ENCODE measurements around the gene DIPK2B. TPM values are rescaled to one million over a fixed set of nuclear protein-coding genes. Genes with fewer than 3 reads are reported as not detected.

DIPK2B gene
- total RNA-seq, 1 donor from 2014 or later, result 13.2 TPM

DNA sequence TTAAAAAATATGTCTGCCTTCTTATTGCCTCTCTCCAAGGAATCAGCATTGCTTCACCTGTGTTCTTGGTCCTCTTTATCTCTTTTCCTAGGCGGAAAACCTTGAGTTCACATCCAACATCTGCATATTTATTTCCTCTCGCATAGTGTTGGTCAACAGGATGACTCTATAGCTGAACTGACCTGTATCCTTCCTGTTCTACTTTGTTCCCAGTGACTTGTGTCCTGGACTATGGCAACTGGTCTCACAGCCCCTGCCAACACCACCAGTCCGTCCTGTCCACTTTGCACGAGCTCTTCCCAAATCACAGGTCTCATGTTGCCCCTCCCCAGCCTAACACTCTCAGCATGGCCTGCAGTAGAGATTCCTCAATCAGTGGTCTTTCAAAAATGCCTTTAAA lies 2.0 kb downstream of the DIPK2B start:
- no peaks in the 10 kb centered on the region for H3K27me3 ChIP-seq (ENCODE audit: low read depth)
- no peaks in the 10 kb centered on the region for H3K4me1 ChIP-seq
- H3K36me3 ChIP-seq, result no peaks in the 10 kb centered on the region
- peak overlapping the region; percentile 76 for H3K27ac ChIP-seq (replicated peaks)
- H3K9me3 ChIP-seq (replicated peaks), result no peaks in the 10 kb centered on the region
- TF ChIP-seq, protein P1, sequence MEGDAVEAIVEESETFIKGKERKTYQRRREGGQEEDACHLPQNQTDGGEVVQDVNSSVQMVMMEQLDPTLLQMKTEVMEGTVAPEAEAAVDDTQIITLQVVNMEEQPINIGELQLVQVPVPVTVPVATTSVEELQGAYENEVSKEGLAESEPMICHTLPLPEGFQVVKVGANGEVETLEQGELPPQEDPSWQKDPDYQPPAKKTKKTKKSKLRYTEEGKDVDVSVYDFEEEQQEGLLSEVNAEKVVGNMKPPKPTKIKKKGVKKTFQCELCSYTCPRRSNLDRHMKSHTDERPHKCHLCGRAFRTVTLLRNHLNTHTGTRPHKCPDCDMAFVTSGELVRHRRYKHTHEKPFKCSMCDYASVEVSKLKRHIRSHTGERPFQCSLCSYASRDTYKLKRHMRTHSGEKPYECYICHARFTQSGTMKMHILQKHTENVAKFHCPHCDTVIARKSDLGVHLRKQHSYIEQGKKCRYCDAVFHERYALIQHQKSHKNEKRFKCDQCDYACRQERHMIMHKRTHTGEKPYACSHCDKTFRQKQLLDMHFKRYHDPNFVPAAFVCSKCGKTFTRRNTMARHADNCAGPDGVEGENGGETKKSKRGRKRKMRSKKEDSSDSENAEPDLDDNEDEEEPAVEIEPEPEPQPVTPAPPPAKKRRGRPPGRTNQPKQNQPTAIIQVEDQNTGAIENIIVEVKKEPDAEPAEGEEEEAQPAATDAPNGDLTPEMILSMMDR (IDR thresholded peaks at IDR 0.05; ENCODE audit: borderline replicate concordance), result no peak
- intact Hi-C loops (cut with micrococcal nuclease), result no loop called here
- H3K4me3 ChIP-seq, result peak overlapping the region; percentile 60
- no peak for DNase-seq

DNA sequence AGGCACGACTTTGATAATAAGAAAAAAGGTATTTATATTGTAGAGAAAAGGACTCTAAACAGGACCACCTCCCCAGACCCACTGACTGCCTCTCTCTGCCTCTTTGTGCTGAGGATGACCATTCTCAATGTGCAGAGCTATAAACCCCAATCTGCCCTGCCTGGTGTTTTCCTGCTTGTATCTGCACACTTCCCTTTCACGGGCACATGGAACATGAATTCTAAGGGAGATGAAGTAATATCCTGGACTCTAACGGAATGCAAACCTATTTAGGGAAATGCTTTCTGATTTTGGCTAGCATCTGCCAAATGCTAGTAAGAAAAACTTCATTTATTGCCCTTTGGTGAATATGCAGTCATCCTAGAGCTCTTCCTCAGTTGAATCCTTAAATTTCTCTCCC lies 2.4 kb downstream of the DIPK2B start:
- TF ChIP-seq, protein P1 (IDR thresholded peaks at IDR 0.05; ENCODE audit: borderline replicate concordance), result no peak
- Histone ChIP-seq H3K36me3 (no peaks in the 10 kb centered on the region), H3K4me3 (peak overlapping the region; percentile 60), H3K4me1 (no peaks in the 10 kb centered on the region), H3K9me3 (replicated peaks) (no peaks in the 10 kb centered on the region), H3K27me3 (ENCODE audit: low read depth) (no peaks in the 10 kb centered on the region), H3K27ac (replicated peaks) (peak overlapping the region; percentile 76)
- no peak for DNase-seq
- intact Hi-C loops (cut with micrococcal nuclease), result no loop called here

DNA sequence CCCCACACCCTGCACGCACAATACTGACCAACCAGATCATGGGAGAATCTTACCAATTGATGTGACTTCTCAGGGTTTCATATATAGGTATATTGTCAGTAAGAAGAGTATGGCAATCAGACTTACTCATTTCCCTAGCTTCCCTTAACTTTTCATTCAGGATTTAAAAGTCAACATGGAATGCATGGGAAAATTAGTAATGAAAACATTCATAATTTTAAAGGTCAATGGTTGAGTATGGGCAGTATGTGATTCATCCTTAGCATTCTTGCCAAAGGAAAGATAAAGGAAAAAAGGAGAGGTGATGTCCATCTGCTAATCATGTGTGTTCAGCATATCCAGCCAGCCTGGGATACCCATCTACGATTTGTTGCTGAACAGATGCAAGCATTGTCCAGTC lies 4.0 kb downstream of the DIPK2B start:
- Histone ChIP-seq H3K27ac (replicated peaks) (no peak overlapping the region), H3K27me3 (ENCODE audit: low read depth) (no peaks in the 10 kb centered on the region)
- intact Hi-C loops (cut with micrococcal nuclease), result no loop called here

DNA sequence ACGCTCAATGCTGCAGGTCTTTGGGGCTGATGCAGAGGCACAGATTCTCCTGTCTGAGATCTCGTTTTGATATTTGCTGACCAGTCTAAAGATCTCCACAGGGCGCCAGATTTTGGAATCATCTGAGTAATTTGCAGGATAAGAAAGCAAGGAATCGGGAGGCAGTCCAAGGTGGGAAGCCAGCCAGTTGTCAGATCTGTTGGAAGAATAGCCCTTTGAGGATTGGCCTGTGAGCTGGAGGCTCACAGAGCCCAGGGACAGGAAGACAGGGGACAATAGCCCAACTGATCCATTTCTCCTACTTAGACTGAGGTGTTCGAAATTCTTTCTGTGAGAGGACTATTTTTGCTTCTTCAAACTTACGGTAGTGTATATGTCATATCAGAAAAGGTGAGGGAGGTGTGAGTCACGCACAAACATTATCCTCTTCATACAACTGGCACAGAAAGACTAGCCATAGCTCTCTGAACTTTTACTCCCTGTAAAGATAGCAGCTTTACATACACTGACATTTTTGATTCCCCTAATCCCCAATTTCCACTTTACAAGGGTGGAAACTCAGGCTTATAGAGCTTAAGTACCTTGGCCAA lies 8.8 kb downstream of the DIPK2B start:
- no peaks in the 10 kb centered on the region for H3K9me3 ChIP-seq (replicated peaks)
- DNase-seq, result no peak
- no peaks in the 10 kb centered on the region for H3K36me3 ChIP-seq
- no peak overlapping the region for H3K27ac ChIP-seq (replicated peaks)
- no peak overlapping the region for H3K4me3 ChIP-seq
- peaks cover 5% of the 10 kb centered on the region for H3K4me1 ChIP-seq
- no peaks in the 10 kb centered on the region for H3K27me3 ChIP-seq (ENCODE audit: low read depth)
- intact Hi-C loops (cut with micrococcal nuclease), result no loop called here
- TF ChIP-seq, protein P1 (IDR thresholded peaks at IDR 0.05; ENCODE audit: borderline replicate concordance), result no peak

More for the DNA sequence above, 4.0 kb downstream of the DIPK2B start:
- DNase-seq, result no peak
- Histone ChIP-seq H3K9me3 (replicated peaks) (no peaks in the 10 kb centered on the region), H3K4me3 (peak overlapping the region; percentile 60), H3K4me1 (no peaks in the 10 kb centered on the region), H3K36me3 (no peaks in the 10 kb centered on the region)
- TF ChIP-seq, protein P1 (IDR thresholded peaks at IDR 0.05; ENCODE audit: borderline replicate concordance), result no peak

DNA sequence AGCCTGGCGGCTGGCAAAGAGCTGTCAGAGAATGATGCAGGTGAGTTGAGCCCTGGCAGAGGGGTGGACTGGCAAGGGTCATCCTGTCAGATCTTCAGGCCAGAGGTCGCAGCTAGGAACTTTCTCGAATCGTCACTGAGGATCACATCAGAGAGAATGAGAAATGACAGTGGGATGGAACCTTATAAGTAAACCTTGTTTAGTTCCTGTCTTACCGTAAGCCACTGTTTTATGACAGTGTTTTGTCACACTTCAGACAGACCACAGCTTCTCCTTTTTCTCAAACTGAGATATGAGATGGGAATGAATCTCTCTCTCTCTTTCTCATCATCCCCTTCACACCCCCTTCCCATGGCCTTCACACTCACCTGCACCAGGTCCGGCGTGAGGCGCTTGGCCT lies 9.3 kb downstream of the DIPK2B start:
- no peak for DNase-seq
- TF ChIP-seq, protein P1 (IDR thresholded peaks at IDR 0.05; ENCODE audit: borderline replicate concordance), result no peak
- no peaks in the 10 kb centered on the region for H3K9me3 ChIP-seq (replicated peaks)
- no peak overlapping the region for H3K4me3 ChIP-seq
- H3K36me3 ChIP-seq, result no peaks in the 10 kb centered on the region
- no peaks in the 10 kb centered on the region for H3K27me3 ChIP-seq (ENCODE audit: low read depth)
- intact Hi-C loops (cut with micrococcal nuclease), result no loop called here
- peaks cover 5% of the 10 kb centered on the region for H3K4me1 ChIP-seq
- no peak overlapping the region for H3K27ac ChIP-seq (replicated peaks)

All from left ventricle myocardium inferior (tissue), 1 donor.